Nucleus accumbens (tissue), 56 donors: ENCODE results near the gene GTSE1.
"Not testable (repeated sequence)": the region's sequence is repeated elsewhere in the genome, so short reads cannot be mapped to it uniquely, and the experiment has no call there.

ENCODE experiments used
- DNase-seq, 56 donors: peaks; one replicate each; lab custom pipeline; 2025; lab: John Stamatoyannopoulos, UW

The GTSE1 gene, protein sequence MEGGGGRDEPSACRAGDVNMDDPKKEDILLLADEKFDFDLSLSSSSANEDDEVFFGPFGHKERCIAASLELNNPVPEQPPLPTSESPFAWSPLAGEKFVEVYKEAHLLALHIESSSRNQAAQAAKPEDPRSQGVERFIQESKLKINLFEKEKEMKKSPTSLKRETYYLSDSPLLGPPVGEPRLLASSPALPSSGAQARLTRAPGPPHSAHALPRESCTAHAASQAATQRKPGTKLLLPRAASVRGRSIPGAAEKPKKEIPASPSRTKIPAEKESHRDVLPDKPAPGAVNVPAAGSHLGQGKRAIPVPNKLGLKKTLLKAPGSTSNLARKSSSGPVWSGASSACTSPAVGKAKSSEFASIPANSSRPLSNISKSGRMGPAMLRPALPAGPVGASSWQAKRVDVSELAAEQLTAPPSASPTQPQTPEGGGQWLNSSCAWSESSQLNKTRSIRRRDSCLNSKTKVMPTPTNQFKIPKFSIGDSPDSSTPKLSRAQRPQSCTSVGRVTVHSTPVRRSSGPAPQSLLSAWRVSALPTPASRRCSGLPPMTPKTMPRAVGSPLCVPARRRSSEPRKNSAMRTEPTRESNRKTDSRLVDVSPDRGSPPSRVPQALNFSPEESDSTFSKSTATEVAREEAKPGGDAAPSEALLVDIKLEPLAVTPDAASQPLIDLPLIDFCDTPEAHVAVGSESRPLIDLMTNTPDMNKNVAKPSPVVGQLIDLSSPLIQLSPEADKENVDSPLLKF

DNA sequence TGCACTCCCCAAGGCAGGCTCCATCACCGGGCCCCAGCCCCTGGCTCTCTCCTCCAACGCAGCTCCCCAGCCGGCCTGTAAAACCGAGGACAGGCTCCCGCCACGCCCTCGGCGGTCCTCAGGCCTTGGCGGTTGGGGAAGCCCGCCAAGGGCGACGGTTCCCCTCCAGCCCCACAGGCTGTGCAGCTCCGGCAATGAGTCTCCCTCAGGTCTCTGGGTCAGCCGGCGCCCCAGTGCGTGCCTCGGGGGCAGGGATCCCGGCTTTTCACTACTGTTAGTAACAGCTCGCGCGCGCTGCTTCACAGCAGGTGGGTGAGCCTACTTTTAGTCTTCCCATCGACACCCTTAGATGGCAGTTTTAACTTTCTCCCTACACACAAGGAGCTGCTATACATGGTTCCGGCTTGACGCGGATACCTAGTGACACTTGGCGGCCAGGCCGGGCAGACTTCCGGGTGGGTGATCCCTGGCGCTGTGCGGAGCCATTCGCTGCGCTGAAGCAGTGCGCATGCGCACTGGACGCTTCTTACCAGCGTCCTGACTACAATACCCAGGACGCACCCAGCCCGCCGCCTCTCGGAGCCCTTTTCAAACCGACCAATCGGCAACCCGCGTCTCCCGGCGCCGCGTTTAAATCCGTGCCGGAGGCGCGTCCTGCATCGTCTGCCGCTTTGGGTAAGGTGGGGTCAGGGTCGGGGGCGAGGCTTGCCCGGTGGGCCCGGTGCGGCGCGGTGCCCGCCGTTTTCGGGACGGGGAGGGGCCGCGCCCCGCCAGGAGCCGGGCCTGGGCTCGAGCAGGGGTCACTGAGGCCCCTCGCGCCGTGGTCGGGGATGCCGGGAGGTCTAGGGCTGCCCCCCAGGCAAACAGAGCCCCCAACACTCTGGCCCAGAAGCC is at the start of gene GTSE1:
TSS of gene GTSE1 (plus strand) at position 614 of the 894 bp plus-strand sequence. CDS start 531 bp downstream, outside the sequence.
- peak; percentile 63 to 98 (median 94) for DNase-seq

- no peak for DNase-seq
Measured at GRCh38 chr22:46247443-46247975, 49.2 kb upstream of the GTSE1 start.

- DNase-seq, result peak in 55 of 56 donors; percentile 47 to 93 (median 84)
Measured at GRCh38 chr22:46250035-46250782, 46.5 kb upstream of the GTSE1 start, which contains the start of gene CDPF1. CDPF1 (minus strand) TSS chr22:46250293; CDS start chr22:46248284, 2,009 bp downstream.

DNA sequence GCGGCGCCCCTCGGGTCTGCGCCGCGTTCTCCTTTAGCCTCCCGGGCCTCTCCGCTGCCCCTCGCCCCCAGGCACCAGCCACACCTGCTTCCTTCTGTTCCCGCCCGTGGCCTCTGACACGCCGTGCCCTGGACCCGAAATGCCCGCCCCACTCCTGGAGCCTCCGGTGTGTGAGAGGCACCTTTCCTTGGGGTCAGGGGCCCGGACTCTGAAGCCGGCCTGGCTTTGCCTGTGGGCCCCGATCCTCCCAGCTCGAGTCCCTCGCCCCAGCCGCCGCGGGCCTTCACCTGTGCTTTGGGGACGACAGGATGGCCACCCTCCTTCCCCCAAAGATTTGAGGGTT is 45.9 kb upstream of the GTSE1 start:
- DNase-seq, result peak in 2 of 56 donors; percentile 40 to 49

GRCh38 chr22:46251266-46251665 is 45.4 kb upstream of the GTSE1 start:
- DNase-seq, result no peak

DNA sequence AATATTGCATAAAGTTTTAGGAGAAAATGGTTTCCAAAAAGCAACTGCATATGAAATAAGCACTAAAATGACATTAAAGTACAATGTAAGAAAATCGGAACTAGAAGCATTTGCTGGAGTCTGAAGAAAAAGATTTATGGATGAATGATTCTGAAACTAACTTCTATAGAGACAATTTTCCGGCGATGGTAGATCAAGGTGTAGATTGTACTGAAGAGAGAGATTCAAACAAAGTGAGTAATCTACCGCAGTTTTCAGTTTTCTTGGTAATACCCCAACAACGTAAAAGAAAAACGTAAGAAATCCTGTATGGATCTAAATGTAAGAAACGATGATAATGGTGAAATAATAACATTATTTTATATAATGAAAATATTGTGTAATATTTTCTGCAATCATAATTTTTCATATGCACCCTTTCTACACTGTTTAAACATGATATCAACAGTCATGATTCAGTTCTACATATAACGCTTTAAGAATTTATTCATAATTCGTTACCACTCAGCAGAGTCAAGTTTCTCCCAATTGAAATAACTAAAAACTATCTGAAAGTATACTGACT is 44.8 kb upstream of the GTSE1 start:
- no peak for DNase-seq

GRCh38 chr22:46256358-46256958 is 40.2 kb upstream of the GTSE1 start:
- no peak for DNase-seq

DNA sequence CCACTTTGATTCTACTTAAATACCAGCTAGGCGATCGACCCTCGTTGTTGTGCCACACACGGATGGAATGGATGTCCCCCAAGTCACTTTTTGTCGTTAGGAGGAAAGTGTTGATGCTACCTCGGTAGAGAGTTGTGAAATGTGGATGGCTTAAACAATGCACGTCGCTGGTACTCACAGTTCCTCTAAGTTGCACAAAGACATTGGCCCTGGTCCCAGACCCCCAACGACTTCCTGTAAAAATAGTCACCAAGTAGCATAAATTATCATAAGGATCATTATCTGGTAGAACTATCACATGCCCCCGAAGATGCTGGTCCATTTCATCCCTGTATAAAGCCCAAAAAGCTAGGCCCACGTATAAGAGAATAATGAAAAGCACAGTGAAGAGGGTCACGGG is 37.3 kb upstream of the GTSE1 start:
- no peak for DNase-seq

DNA sequence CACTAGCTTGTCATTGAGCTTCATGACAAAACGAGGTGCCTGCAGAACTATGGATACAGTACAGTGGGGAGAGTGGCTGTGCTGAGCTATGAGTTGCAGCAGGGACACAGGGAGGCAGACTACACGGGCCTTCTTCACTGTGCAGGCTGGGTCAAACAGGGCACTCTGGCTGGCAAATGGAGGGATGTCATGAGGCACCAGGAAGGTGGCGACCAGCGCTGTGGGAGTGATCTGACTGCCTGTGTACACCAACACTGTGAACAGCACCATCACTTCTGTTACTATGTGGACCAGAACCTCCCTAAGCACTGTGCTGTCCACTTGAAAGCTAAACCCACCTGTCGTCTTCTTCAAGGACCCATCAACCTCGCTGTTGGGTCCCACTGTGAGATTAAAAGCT is 36.6 kb upstream of the GTSE1 start:
- DNase-seq, result no peak

DNA sequence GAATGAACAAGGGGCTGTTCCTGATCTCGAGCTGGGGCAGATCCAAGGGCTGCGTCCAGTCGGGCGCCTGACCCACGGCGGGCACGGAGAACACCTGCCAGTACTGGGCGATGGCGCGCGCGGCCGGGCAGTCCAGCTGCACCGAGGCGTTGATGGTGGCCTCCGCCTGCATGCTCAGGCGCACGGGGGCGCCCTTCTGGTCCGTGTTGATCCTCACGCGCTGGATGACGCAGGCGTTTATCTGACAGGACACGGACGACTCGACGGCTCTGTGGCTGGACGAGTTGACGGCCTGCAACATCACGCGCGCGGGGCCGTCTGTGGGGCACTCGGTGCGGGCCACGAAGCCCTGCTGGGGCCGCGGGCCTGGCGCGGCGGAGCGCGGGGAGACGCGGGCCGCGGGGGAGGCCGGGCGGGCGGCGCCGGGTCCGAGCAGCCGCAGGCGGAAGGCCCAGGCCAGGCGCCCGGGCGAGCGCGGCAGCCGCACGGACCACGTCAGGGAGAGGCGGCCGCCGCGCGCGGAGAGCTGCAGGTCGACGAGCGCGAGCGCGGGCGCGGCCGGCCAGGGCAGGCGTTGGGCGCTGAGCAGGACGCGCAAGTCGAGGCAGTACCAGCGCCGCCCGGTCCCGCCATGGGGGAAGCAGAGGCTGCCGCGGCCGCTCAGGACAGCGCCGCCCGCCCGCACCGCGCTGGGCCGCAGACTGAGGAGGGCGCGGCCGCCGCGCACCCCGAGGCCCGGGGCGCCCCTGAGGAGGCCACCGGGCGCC is 34.0 kb upstream of the GTSE1 start:
- peak in 18 of 56 donors; percentile 4 to 39 (median 18) for DNase-seq

DNA sequence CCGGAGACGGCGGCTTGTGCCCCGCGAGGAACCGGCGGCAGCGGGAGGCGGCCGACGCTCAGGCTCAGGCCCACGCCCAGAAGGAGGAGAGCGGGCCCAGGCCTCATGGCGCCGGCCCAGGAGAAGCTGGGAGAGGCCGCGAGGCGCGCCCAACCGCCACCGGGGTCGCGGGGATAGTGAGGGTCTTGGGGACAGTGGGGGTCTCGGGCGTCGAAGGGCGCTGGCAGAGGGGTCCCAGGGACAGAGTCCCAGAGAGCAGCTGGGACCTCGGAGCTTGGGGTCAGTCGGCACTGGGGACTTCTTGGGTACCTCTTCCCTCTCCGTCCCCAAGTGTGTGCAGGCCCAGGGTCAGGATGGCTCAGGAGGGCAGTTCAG is 33.5 kb upstream of the GTSE1 start, which contains the start of gene PKDREJ:
TSS of gene PKDREJ (minus strand) at position 128 of the 375 bp plus-strand sequence. CDS start at position 107, 21 bp downstream.
- no peak for DNase-seq

- DNase-seq, result not testable (repeated sequence)
Measured at GRCh38 chr22:46264520-46264919, 32.1 kb upstream of the GTSE1 start.

DNA sequence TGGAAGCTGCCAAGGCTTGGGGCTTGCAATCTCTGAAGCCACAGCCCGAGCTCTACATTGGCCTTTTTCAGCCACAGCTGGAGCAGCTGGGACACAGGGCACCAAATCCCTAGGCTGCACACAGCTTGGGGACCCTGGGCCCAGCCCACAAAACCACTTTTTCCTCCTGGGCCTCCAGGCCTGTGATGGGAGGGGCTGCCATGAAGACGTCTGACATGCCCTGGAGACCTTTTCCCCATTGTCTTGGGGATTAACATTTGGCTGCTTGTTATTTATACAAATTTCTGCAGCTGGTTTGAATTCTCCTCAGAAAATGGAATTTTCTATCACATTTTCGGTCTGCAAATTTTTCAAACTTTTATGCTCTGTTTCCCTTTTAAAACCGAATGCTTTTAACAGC is 31.0 kb upstream of the GTSE1 start:
- DNase-seq, result not testable (repeated sequence)

DNA sequence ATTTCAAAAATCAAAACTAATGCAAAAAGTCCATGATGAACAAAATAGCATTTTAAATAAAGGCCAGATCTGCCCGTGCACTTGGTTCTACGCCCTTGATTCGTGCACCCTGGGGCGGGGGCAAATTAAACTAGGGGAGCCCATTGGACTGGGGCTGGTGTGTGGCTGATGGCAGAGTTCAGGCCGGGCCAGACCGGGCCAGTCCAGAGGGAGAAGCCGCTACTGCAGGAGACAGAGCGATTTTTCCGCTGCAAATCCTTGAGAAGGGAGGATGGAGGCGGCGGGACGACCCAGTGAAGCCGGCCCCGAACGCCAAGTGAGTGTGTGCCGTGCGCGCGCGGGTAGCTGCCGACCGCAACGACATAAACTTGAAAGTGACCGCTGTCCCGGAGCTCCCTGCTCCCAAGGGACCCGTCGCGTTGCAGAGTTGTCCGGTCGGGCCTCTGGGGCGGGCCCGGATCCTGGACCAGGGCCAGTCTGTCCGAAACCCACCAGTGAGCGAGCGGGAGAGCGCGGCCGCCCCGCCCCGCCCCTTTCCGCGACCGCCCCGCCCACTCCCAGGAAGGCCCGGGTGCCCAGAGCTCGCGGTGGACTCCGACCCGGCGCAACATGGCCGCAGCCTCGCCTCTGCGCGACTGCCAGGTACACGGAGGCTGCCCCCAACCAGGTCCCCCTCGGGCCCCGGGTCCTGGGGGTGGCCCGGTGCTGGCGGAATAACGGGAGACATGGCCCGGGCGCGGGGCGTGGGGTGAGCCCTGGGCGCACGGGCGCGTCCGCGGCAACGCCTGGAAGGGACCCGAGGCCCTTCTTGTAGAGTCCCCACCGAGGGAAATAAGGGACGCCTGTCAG is 29.0 kb upstream of the GTSE1 start, which contains the start of gene TTC38:
TSS of gene TTC38 (plus strand) at position 578 of the 849 bp plus-strand sequence. CDS start at position 610, 32 bp downstream.
- DNase-seq, result peak in 55 of 56 donors; percentile 24 to 91 (median 77)

- no peak for DNase-seq
Measured at GRCh38 chr22:46269564-46269963, 27.1 kb upstream of the GTSE1 start.

DNA sequence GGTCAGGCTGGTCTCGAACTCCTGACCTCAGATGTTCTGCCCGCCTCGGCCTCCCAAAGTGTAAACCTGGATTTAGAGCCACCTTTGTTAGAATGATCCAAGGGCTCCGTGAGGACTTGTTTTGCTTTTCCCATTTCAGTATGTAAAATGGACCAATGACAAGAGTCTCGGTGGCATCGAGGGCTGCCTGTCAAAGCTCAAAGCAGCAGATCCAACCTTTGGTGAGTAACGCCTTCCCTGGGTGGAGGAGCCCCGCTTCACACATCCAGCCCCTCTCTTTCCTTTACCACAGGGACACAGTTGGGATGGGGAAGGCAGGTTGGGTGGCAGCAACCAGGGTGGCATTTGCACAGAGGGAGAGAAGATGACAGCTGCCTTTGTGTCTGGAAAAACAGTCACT is 24.5 kb upstream of the GTSE1 start:
- DNase-seq, result no peak
